Stimulated activated CD4-positive, alpha-beta T cell treated with anti-CD3 and anti-CD28 coated beads, Interleukin-2, amount 100 ng/mL, for 4 hours (primary cell): ENCODE data around the gene FEV.
"Not testable (repeated sequence)": the region's sequence is repeated elsewhere in the genome, so short reads cannot be mapped to it uniquely, and the experiment has no call there.

Source experiments
- DNase-seq: peaks from one replicate; pipeline ENCODE4 v3.0.0-alpha.2; 2020; ENCODE audit warnings: low read depth

Gene FEV

GRCh38 chr2:218975060-218975777, 9.8 kb downstream of the FEV start:
- no peak for DNase-seq

- DNase-seq, result no peak
Observed at GRCh38 chr2:218970894-218971293, 14.1 kb downstream of the FEV start.

- DNase-seq, result no peak
Observed at GRCh38 chr2:218964041-218964771, 20.8 kb downstream of the FEV start.

- no peak for DNase-seq
Observed at GRCh38 chr2:218963601-218964000, 21.4 kb downstream of the FEV start.

GRCh38 chr2:218962859-218963492, 22.0 kb downstream of the FEV start:
- peak; percentile 13 for DNase-seq

- no peak for DNase-seq
Observed at GRCh38 chr2:218961651-218962570, 23.1 kb downstream of the FEV start.

- DNase-seq, result no peak
Observed at GRCh38 chr2:218961229-218961628, 23.8 kb downstream of the FEV start.

GRCh38 chr2:218960309-218961165, 24.4 kb downstream of the FEV start:
- DNase-seq, result no peak

- no peak for DNase-seq
Observed at GRCh38 chr2:218959761-218960308, 25.1 kb downstream of the FEV start.

GRCh38 chr2:218959141-218959731, 25.7 kb downstream of the FEV start, which contains the start of gene CDK5R2:
Gene CDK5R2, plus strand, starts transcription at chr2:218959666. Its CDS starts 155 bp downstream, at chr2:218959821.
- DNase-seq, result peak; percentile 43

GRCh38 chr2:218958276-218958675, 26.7 kb downstream of the FEV start:
- no peak for DNase-seq

GRCh38 chr2:218957671-218958070, 27.3 kb downstream of the FEV start:
- no peak for DNase-seq

- DNase-seq, result no peak
Observed at GRCh38 chr2:218956039-218956438, 28.9 kb downstream of the FEV start.

GRCh38 chr2:218954541-218955300, 30.3 kb downstream of the FEV start:
- no peak for DNase-seq

GRCh38 chr2:218953366-218953954, 31.5 kb downstream of the FEV start:
- DNase-seq, result no peak

GRCh38 chr2:218952160-218952559, 32.8 kb downstream of the FEV start:
- no peak for DNase-seq

GRCh38 chr2:218946621-218947020, 38.4 kb downstream of the FEV start:
- no peak for DNase-seq

- no peak for DNase-seq
Observed at GRCh38 chr2:218944759-218945404, 40.1 kb downstream of the FEV start.

GRCh38 chr2:218931751-218932150, 53.2 kb downstream of the FEV start:
- DNase-seq, result not testable (repeated sequence)
